ENCODE measurements around the gene FOXO4.
A peak's percentile ranks its signal among the peaks of the same experiment; 100 is the strongest.

The FOXO4 gene

DNA sequence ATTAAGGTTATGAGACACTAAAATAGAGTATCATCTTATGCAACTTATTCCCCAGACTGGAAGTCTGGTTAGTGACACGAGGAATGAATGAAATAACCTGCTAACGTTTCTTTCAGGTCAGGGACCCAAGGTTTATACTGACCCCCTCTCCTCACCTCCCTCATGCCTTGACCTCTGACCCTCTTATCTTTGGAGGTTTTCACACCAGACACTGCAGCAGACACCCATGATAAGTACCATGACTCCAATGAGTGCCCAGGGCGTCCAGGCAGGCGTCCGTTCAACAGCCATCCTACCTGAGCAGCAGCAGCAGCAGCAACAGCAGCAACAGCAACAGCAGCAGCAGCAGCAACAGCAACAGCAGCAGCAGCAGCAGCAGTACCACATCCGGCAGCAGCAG lies 44.8 kb downstream of the FOXO4 start:
- no peak overlapping the region for H3K4me3 ChIP-seq (ENCODE audit: low read depth, low read length)
- no peak for DNase-seq (ENCODE audit: low read depth)
- TF ChIP-seq, protein P1, sequence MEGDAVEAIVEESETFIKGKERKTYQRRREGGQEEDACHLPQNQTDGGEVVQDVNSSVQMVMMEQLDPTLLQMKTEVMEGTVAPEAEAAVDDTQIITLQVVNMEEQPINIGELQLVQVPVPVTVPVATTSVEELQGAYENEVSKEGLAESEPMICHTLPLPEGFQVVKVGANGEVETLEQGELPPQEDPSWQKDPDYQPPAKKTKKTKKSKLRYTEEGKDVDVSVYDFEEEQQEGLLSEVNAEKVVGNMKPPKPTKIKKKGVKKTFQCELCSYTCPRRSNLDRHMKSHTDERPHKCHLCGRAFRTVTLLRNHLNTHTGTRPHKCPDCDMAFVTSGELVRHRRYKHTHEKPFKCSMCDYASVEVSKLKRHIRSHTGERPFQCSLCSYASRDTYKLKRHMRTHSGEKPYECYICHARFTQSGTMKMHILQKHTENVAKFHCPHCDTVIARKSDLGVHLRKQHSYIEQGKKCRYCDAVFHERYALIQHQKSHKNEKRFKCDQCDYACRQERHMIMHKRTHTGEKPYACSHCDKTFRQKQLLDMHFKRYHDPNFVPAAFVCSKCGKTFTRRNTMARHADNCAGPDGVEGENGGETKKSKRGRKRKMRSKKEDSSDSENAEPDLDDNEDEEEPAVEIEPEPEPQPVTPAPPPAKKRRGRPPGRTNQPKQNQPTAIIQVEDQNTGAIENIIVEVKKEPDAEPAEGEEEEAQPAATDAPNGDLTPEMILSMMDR (conservative IDR thresholded peaks at IDR 0.05; ENCODE audit: low read depth, low read length), result no peak

DNA sequence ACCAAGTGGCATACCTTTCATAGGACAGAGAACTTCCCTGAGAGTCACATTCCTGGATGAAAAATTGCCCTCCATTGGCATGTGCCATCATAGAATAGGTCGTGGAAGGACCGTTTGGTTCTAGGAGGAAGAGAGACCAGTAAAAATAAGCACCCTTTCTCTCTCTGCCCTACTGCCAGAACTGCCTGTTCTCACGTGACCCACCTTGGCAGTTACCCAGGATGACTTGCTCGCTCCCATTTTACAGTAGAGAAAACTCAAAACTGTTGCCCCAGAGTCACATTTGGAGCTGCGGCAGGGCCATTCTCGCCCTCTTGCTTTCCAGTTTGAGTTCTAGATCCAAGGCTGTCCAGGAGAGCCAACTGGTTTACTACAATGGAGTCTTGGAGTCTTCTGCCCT lies 47.9 kb downstream of the FOXO4 start:
- peak; percentile 30 for DNase-seq (ENCODE audit: low read depth)
- TF ChIP-seq, protein P1 (conservative IDR thresholded peaks at IDR 0.05; ENCODE audit: low read depth, low read length), result no peak
- no peak overlapping the region for H3K4me3 ChIP-seq (ENCODE audit: low read depth, low read length)

DNA sequence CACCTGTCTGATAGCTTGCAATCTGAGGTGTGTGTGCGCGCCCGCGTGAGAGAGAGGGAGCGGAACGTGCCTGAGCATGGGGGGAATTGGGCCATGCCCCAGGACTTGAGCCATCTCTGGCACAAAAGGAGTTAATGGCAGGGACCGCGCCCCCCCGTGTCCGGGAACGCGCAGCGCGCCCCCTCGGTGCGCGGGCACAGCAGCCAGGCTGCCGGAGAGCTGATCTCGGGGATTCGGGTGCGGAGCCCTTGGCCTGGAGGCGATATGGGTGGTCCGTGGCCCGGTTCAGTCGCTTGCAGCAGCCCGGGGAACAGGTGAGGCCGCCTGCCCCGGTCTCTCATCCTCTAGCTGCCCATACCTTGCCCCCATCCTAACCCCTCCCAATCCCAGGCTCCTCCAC lies 49.0 kb downstream of the FOXO4 start, which contains the start of gene NLGN3:
TSS of gene NLGN3 (plus strand) at position 191 of the 400 bp plus-strand sequence. CDS start 2,909 bp downstream, outside the sequence.
- peak within 1 kb of the TSS; percentile 39 for H3K4me3 ChIP-seq (ENCODE audit: low read depth, low read length)
- DNase-seq (ENCODE audit: low read depth), result no peak
- TF ChIP-seq, protein P1 (conservative IDR thresholded peaks at IDR 0.05; ENCODE audit: low read depth, low read length), result no peak

DNA sequence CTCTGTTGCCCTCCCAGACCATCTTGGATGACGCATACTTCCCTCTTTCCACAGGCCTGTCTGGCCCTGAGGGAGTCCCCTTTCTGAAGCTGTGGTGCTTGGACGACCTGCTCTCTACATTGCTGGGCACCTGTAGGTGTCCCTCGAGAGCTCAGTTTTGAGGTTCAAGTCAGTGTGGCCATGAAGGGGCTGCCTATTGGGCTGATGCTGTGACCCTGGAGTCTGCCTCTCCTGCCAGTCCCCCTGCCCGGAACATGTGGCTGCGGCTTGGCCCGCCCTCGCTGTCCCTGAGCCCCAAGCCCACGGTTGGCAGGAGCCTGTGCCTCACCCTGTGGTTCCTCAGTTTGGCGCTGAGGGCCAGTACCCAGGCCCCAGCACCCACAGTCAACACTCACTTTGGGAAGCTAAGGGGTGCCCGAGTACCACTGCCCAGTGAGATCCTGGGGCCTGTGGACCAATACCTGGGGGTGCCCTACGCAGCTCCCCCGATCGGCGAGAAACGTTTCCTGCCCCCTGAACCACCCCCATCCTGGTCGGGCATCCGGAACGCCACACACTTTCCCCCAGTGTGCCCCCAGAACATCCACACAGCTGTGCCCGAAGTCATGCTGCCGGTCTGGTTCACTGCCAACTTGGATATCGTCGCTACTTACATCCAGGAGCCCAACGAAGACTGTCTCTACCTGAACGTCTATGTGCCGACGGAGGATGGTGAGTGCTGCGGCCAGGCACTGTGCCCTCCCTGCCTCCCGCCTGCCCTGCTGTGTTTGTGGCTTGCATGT lies 52.0 kb downstream of the FOXO4 start:
- no peak for DNase-seq (ENCODE audit: low read depth)
- TF ChIP-seq, protein P1 (conservative IDR thresholded peaks at IDR 0.05; ENCODE audit: low read depth, low read length), result no peak
- no peak overlapping the region for H3K4me3 ChIP-seq (ENCODE audit: low read depth, low read length)

DNA sequence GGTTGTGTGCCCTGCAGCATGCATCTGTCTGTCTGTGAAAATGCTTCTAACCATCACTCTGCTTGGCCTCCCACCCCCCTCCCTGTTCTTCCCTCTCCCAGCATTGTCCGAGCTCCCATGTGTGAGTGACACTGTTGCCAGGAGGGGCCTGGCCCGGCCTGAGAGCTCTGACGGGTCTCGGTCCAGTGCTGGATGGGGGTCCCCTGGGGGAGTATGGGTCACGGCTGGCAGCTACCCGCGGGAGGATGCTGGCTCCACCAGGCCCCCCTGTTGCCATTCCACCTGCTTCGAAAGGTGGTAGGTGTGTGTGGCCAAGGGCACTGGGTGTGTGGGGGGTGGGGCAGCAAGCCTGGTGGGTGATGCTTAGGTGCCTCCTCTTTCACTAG lies 52.6 kb downstream of the FOXO4 start:
- H3K4me3 ChIP-seq (ENCODE audit: low read depth, low read length), result no peak overlapping the region
- no peak for DNase-seq (ENCODE audit: low read depth)
- TF ChIP-seq, protein P1 (conservative IDR thresholded peaks at IDR 0.05; ENCODE audit: low read depth, low read length), result no peak

DNA sequence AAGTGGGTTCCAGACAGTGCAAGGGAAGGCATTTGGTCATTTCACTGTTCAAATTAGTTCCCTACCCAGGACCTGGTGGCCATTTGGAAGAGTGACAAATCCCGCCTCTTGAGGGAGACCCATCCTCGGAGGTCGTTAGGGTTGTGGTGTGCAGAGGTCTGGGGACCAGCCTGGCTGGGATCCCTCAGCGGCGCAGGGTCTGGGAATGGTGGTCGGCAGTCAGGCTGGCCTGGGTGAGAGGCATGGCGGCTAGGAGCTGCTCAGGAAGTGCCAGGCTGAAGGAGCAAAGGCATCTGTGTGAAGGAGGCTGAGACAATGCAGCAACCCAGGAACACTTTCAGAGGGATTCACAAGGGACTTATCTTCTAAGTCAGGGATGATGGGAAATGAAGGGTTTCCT lies 55.7 kb downstream of the FOXO4 start:
- TF ChIP-seq, protein P1 (conservative IDR thresholded peaks at IDR 0.05; ENCODE audit: low read depth, low read length), result no peak
- no peak for DNase-seq (ENCODE audit: low read depth)
- no peak overlapping the region for H3K4me3 ChIP-seq (ENCODE audit: low read depth, low read length)
